HepG2 (cell line): ENCODE data around the gene IFNA2.

Experiments
- HIVEP1 ChIP-seq: sonication (generic); formaldehyde crosslinking; IDR thresholded peaks from 2 replicates; pipeline ENCODE4 v1.4.0; 2020; ENCODE audit warnings: mild to moderate bottlenecking, missing genetic modification reagents
- KAT7 ChIP-seq: IDR thresholded peaks from 2 replicates; pipeline ENCODE4 v1.6.1; 2018; ENCODE audit warnings: borderline replicate concordance, missing compliant biosample characterization
- KLF13 ChIP-seq: sonication (generic); formaldehyde crosslinking; IDR thresholded peaks from 2 replicates; pipeline ENCODE4 v1.4.0; 2020; ENCODE audit warnings: mild to moderate bottlenecking, missing genetic modification reagents
- POLR2A ChIP-seq, 2 experiments: IDR thresholded peaks; 2 replicates each; pipeline ENCODE4 v1.6.1; 2011; ENCODE audit warnings: low read depth in 2 of 2, low read length in 2 of 2, mild to moderate bottlenecking in 1 of 2, moderate library complexity in 1 of 2; ENCODE audit not compliant: insufficient read depth in 1 of 2
- ZNF124 ChIP-seq: sonication (generic); formaldehyde crosslinking; IDR thresholded peaks from 2 replicates; pipeline ENCODE4 v1.4.0; 2020; ENCODE audit warnings: missing genetic modification reagents
- ZSCAN25 ChIP-seq: sonication (generic); formaldehyde crosslinking; IDR thresholded peaks from 2 replicates; pipeline ENCODE4 v1.8.0; 2022; ENCODE audit warnings: mild to moderate bottlenecking, missing genetic modification reagents
- TF ChIP-seq, protein P1 (sequence below): sonication (generic); formaldehyde crosslinking; IDR thresholded peaks from 2 replicates; pipeline ENCODE4 v1.5.0; 2020; ENCODE audit warnings: mild to moderate bottlenecking, missing genetic modification reagents, moderate library complexity
- TF ChIP-seq, protein P2 (sequence below): sonication (generic); formaldehyde crosslinking; conservative IDR thresholded peaks from 2 replicates; pipeline ENCODE4 v1.8.0; 2022; ENCODE audit warnings: missing genetic modification reagents

DNA sequence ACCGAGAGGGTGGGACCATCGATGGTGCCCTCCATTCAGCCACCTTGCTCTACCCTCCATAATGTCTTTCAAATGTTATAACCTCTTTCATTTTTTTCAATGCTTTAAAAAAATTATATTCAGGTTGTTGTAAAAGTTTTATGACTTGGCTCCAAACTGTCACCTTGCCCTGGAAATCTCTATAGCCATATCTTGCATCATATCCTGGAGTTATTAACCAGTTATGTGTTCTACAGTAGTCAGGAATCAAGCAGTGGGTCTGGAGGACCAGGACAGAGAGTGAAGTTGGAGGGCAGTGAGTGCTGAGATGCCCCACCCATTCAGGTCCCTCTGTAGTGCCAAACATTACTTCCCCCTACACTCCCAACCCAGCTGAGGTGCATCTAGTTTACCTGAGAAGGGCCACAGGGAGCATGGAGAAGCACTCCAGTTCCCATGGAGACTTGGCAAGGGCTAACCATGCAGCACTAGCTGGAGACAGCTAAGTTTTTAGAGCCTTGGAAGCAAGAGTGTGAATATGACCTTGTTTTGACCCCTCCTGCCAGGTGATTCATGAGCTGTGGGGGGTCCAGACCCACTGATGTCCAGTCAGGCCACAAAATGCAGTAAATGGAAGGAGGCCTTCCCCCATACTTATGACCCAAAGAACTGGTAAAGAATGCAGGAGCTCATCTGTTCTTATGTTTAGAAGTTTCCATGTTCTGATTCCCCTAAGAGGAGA, 29.2 kb upstream of the IFNA2 start:
- TF ChIP-seq, protein P1, sequence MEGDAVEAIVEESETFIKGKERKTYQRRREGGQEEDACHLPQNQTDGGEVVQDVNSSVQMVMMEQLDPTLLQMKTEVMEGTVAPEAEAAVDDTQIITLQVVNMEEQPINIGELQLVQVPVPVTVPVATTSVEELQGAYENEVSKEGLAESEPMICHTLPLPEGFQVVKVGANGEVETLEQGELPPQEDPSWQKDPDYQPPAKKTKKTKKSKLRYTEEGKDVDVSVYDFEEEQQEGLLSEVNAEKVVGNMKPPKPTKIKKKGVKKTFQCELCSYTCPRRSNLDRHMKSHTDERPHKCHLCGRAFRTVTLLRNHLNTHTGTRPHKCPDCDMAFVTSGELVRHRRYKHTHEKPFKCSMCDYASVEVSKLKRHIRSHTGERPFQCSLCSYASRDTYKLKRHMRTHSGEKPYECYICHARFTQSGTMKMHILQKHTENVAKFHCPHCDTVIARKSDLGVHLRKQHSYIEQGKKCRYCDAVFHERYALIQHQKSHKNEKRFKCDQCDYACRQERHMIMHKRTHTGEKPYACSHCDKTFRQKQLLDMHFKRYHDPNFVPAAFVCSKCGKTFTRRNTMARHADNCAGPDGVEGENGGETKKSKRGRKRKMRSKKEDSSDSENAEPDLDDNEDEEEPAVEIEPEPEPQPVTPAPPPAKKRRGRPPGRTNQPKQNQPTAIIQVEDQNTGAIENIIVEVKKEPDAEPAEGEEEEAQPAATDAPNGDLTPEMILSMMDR: no peak
- TF ChIP-seq KAT7 (CRISPR knock-in tag) (no peak), ZSCAN25 (CRISPR knock-in tag) (no peak), KLF13 (CRISPR knock-in tag) (no peak), ZNF124 (no peak), POLR2A (IDR thresholded peaks at IDR 0.05; ENCODE audit: insufficient read depth in 1 of 2, low read depth in 2 of 2, low read length in 2 of 2) (no peak), HIVEP1 (CRISPR knock-in tag) (no peak)
- TF ChIP-seq, protein P2, sequence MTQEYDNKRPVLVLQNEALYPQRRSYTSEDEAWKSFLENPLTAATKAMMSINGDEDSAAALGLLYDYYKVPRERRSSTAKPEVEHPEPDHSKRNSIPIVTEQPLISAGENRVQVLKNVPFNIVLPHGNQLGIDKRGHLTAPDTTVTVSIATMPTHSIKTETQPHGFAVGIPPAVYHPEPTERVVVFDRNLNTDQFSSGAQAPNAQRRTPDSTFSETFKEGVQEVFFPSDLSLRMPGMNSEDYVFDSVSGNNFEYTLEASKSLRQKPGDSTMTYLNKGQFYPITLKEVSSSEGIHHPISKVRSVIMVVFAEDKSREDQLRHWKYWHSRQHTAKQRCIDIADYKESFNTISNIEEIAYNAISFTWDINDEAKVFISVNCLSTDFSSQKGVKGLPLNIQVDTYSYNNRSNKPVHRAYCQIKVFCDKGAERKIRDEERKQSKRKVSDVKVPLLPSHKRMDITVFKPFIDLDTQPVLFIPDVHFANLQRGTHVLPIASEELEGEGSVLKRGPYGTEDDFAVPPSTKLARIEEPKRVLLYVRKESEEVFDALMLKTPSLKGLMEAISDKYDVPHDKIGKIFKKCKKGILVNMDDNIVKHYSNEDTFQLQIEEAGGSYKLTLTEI (CRISPR knock-in tag): no peak
